ENCODE results near the gene C19orf33. TPM values are rescaled to one million over a fixed set of nuclear protein-coding genes. Genes with fewer than 3 reads are reported as not detected.

C19orf33 gene
- total RNA-seq, 1 experiment from 2014 or later: 100 TPM

DNA sequence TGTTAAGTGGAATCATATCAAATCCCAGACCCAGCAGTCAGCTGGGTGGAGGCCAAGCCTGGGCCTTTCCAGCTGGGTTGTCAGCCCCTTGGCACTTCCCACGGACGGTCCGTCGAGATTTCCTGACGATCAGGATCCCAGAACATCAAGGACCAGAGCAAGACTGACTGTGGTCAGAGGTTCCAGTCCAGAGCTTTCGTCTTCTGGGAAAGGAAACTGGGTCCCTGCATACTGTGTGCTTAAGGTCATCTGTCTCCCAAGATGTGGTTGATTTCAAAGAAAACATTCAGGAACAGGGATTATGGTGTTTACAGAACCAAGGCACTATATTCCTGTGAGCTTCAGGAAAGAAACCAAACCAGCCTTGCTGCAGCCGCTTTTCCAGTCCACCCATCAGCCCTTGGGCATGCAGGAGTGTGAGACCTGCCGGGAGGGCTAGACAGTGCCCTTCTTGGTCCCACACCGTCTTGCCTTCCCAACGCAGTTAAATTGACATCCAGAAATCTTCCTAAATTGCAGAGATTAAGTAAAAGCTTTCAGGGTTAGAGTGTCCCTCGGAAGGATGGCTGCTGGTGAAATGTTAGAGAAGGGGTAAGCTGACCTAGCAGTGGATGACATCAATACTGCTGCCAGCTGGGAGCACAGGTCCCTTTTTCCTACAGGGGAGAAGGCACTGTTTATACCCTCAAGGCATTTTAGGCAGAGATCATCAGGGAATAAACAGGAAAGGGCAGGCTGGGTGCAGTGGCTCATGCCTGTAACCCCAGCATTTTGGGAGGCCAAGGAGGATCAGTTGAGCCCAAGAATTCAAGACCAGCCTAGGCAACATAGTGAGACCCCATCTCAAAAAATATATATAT is 5.0 kb upstream of the C19orf33 start:
- intact Hi-C loops (cut with micrococcal nuclease; ENCODE audit: unreplicated experiment): no loop called here
- POLR2A ChIA-PET (ENCODE audit: unreplicated experiment): interaction anchor here (0.6 kb wide), 1 partner anchor 15 kb away, joined by 3 read pairs; no protein-coding TSS in a partner anchor
- TF ChIP-seq, protein P1, sequence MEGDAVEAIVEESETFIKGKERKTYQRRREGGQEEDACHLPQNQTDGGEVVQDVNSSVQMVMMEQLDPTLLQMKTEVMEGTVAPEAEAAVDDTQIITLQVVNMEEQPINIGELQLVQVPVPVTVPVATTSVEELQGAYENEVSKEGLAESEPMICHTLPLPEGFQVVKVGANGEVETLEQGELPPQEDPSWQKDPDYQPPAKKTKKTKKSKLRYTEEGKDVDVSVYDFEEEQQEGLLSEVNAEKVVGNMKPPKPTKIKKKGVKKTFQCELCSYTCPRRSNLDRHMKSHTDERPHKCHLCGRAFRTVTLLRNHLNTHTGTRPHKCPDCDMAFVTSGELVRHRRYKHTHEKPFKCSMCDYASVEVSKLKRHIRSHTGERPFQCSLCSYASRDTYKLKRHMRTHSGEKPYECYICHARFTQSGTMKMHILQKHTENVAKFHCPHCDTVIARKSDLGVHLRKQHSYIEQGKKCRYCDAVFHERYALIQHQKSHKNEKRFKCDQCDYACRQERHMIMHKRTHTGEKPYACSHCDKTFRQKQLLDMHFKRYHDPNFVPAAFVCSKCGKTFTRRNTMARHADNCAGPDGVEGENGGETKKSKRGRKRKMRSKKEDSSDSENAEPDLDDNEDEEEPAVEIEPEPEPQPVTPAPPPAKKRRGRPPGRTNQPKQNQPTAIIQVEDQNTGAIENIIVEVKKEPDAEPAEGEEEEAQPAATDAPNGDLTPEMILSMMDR (conservative IDR thresholded peaks at IDR 0.05): no peak
- no peak for TF ChIP-seq EZH2 (IDR thresholded peaks at IDR 0.05; ENCODE audit: low read depth)
- Histone ChIP-seq H3K4me2 (peak overlapping the region; percentile 57), H3K9me3 (ENCODE audit: insufficient read depth, low read depth) (no peaks in the 10 kb centered on the region), H3K4me3 (no peak overlapping the region), H4K20me1 (ENCODE audit: insufficient read depth) (no peaks in the 10 kb centered on the region), H3K79me2 (ENCODE audit: low read depth) (peaks cover 32% of the 10 kb centered on the region), H3K4me1 (replicated peaks; ENCODE audit: insufficient read depth) (peaks cover 63% of the 10 kb centered on the region), H2AFZ (no peak overlapping the region), H3K27ac (peak overlapping the region; percentile 86), H3K36me3 (ENCODE audit: low read depth) (0 out of 2 replicates have a peak, but pooled peaks cover 4% of the 10 kb centered on the region), H3K9me2 (ENCODE audit: insufficient read depth) (no peaks in the 10 kb centered on the region), H3K27me3 (ENCODE audit: insufficient read depth, low read depth) (no peaks in the 10 kb centered on the region), H3F3A (ENCODE audit: insufficient read depth, low read depth) (peaks cover 84% of the 10 kb centered on the region)
- no TSS peak for BruUV-seq (replicated peaks)
- CTCF ChIA-PET: interaction anchor here (0.7 kb wide), 1 partner anchor 55 kb away, joined by 3 read pairs; no protein-coding TSS in a partner anchor
- peak; percentile 39 to 66 for DNase-seq

DNA sequence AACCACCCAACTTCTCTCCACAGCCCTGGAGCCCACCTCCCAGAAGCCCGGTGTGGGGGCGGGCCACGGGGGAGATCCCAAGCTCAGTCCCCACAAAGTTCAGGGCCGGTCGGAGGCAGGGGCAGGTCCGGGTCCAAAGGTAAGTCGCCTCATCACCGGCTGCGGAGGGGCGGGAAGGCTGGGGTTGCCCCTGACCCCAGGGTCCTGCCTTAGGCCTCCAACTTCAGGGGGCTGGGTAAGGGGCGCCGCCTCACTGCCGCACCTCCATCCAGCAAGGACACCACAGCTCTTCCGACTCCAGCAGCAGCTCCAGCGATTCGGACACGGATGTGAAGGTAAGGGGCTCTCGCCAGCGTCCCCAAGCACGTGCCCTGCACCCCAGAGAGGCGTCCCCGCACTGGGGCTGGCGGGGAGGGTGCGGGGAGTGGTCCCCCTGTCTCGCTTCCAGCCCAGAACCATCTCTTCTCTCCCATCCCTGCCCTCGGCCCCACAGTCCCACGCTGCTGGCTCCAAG is 358 bp downstream of the C19orf33 start:
- Histone ChIP-seq H3K4me2 (peak overlapping the region; percentile 95), H3K4me1 (replicated peaks; ENCODE audit: insufficient read depth) (peaks cover 39% of the 10 kb centered on the region), H3K9me2 (ENCODE audit: insufficient read depth) (no peaks in the 10 kb centered on the region), H4K20me1 (ENCODE audit: insufficient read depth) (peaks cover 3% of the 10 kb centered on the region; the same call in 1 of the 2 replicates), H2AFZ (no peak overlapping the region), H3K9me3 (ENCODE audit: insufficient read depth, low read depth) (no peaks in the 10 kb centered on the region), H3K27ac (peak overlapping the region; percentile 94), H3K36me3 (ENCODE audit: low read depth) (peaks cover 3% of the 10 kb centered on the region; the same call in 1 of the 2 replicates), H3K4me3 (peak overlapping the region; percentile 72), H3K27me3 (ENCODE audit: insufficient read depth, low read depth) (no peaks in the 10 kb centered on the region), H3F3A (ENCODE audit: insufficient read depth, low read depth) (peaks cover 44% of the 10 kb centered on the region), H3K79me2 (ENCODE audit: low read depth) (peaks cover 41% of the 10 kb centered on the region)
- no peak for DNase-seq
- ChIA-PET CTCF (interaction anchor here (0.6 to 0.7 kb wide), 3 partner anchors 8 to 84 kb away, joined by 3 to 5 read pairs (median 3); partner anchors contain the start of gene GGN), POLR2A (ENCODE audit: unreplicated experiment) (interaction anchor here (0.6 to 1.1 kb wide), 5 partner anchors 13 to 533 kb away, joined by 3 to 12 read pairs (median 4); partner anchors contain the start of gene PSMD8)
- intact Hi-C loops (cut with micrococcal nuclease; ENCODE audit: unreplicated experiment): loop anchor here (2.0 kb wide), 2 partner anchors 14 to 60 kb away; no protein-coding TSS in a partner anchor
- TF ChIP-seq, protein P1 (conservative IDR thresholded peaks at IDR 0.05): no peak
- no peak for TF ChIP-seq EZH2 (IDR thresholded peaks at IDR 0.05; ENCODE audit: low read depth)
- TSS peak; percentile 60 for BruUV-seq (replicated peaks)

DNA sequence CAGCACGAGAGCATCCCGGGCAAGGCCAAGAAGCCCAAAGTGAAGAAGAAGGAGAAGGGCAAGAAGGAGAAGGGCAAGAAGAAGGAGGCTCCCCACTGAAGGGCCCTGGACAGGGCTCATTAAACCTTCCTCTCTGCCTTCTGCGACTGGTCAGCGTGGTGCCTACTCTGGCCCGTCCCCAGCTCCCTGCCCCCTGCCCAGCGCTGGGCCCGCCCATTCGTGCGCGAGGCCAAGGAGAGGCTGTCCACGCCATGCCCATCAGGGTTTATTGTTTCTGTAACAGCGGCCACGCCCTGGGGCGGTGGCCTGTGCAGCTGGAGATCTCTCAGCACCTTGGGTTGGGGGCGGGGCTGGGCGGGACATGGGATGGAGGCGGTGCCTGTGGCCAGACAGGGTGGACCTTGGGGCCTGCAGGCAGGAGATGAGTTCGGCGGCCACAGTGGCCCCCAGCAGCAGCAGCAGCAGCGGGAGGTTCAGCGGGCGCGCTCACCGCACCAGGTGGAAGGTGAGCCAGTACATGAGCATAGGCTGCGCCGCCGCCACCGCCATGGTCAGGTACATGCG is 897 bp downstream of the C19orf33 start:
- no TSS peak for BruUV-seq (replicated peaks)
- intact Hi-C loops (cut with micrococcal nuclease; ENCODE audit: unreplicated experiment): loop anchor here (1.0 to 2.0 kb wide), 5 partner anchors 10 to 60 kb away; partner anchors contain the start of genes CATSPERG, SPINT2 and YIF1B
- Histone ChIP-seq H3K4me1 (replicated peaks; ENCODE audit: insufficient read depth) (peaks cover 33% of the 10 kb centered on the region), H3F3A (ENCODE audit: insufficient read depth, low read depth) (peaks cover 39% of the 10 kb centered on the region), H3K27ac (peak overlapping the region; percentile 94), H3K36me3 (ENCODE audit: low read depth) (peaks cover 3% of the 10 kb centered on the region; the same call in 1 of the 2 replicates), H3K9me3 (ENCODE audit: insufficient read depth, low read depth) (no peaks in the 10 kb centered on the region), H4K20me1 (ENCODE audit: insufficient read depth) (peaks cover 3% of the 10 kb centered on the region; the same call in 1 of the 2 replicates), H3K79me2 (ENCODE audit: low read depth) (peaks cover 41% of the 10 kb centered on the region), H3K4me2 (peak overlapping the region; percentile 95), H3K27me3 (ENCODE audit: insufficient read depth, low read depth) (no peaks in the 10 kb centered on the region), H3K4me3 (peak overlapping the region; percentile 72), H2AFZ (no peak overlapping the region), H3K9me2 (ENCODE audit: insufficient read depth) (no peaks in the 10 kb centered on the region)
- DNase-seq: peak; percentile 95 to 98
- TF ChIP-seq, protein P1 (conservative IDR thresholded peaks at IDR 0.05): no peak
- TF ChIP-seq EZH2 (IDR thresholded peaks at IDR 0.05; ENCODE audit: low read depth): no peak
- ChIA-PET CTCF (interaction anchor here (0.6 kb wide), 1 partner anchor 8 kb away, joined by 5 read pairs; no protein-coding TSS in a partner anchor), POLR2A (ENCODE audit: unreplicated experiment) (interaction anchor here (0.6 to 1.1 kb wide), 8 partner anchors 14 to 533 kb away, joined by 3 to 12 read pairs (median 5); partner anchors contain the start of genes PSMD8 and SPINT2)
